Neuronal stem cell (in vitro differentiated cells): ENCODE data around the gene TRIM37.

Experiments
- DNase-seq: peaks from one replicate; pipeline ENCODE4 v3.0.0-alpha.2; 2013; ENCODE audit warnings: low spot score
- H2AFZ ChIP-seq: one replicate; pipeline ENCODE4 v1.6.1; 2013; ENCODE audit warnings: mild to moderate bottlenecking, low read length, inconsistent platforms
- H2AK5ac ChIP-seq: 2 replicates; pipeline ENCODE4 v1.6.1; 2013; ENCODE audit warnings: low read depth, mild to moderate bottlenecking, inconsistent platforms, low read length, moderate library complexity, mixed read lengths
- H2BK120ac ChIP-seq: 2 replicates; pipeline ENCODE4 v1.6.1; 2013; ENCODE audit warnings: low read depth, mild to moderate bottlenecking, inconsistent platforms, low read length, moderate library complexity, mixed read lengths
- H2BK12ac ChIP-seq: one replicate; pipeline ENCODE4 v1.6.1; 2013; ENCODE audit warnings: low read length, inconsistent platforms
- H2BK15ac ChIP-seq: 2 replicates; pipeline ENCODE4 v1.6.1; 2013; ENCODE audit warnings: mild to moderate bottlenecking, low read length, inconsistent platforms, mixed read lengths
- H2BK5ac ChIP-seq: one replicate; pipeline ENCODE4 v1.6.1; 2013; ENCODE audit warnings: inconsistent platforms, mild to moderate bottlenecking, low read length, moderate library complexity
- H3K14ac ChIP-seq: one replicate; pipeline ENCODE4 v1.6.1; 2013; ENCODE audit warnings: low read length, inconsistent platforms
- H3K18ac ChIP-seq: 2 replicates; pipeline ENCODE4 v1.6.1; 2013; ENCODE audit warnings: low read length, inconsistent platforms
- H3K23ac ChIP-seq: 2 replicates; pipeline ENCODE4 v1.6.1; 2013; ENCODE audit warnings: low read depth, mild to moderate bottlenecking, mixed read lengths, low read length, inconsistent platforms; ENCODE audit not compliant: poor library complexity
- H3K27ac ChIP-seq: replicated peaks from 3 replicates; pipeline ENCODE4 v1.5.1; 2013; ENCODE audit warnings: low read length, inconsistent platforms
- H3K27me3 ChIP-seq, 3 experiments: 2 replicates each; pipeline ENCODE4 v1.6.1; 2013; ENCODE audit warnings: low read length in 3 of 3, mild to moderate bottlenecking in 2 of 3, inconsistent platforms in 1 of 3, low read depth in 1 of 3, mixed read lengths in 1 of 3, moderate library complexity in 1 of 3; ENCODE audit not compliant: control insufficient read depth in 3 of 3, insufficient read depth in 3 of 3
- H3K36me3 ChIP-seq, 2 donors: replicated peaks in 1 of 2; 2 replicates each; pipeline ENCODE4 v1.6.1; 2013; ENCODE audit warnings: low read length in 2 of 2; ENCODE audit not compliant: control insufficient read depth in 2 of 2, insufficient read depth in 2 of 2
- H3K4ac ChIP-seq: 2 replicates; pipeline ENCODE4 v1.6.1; 2013; ENCODE audit warnings: inconsistent platforms, mild to moderate bottlenecking, low read length, moderate library complexity
- H3K4me1 ChIP-seq, 2 donors: 1 replicate in 1 of 2; 2 replicates in 1 of 2; pipeline ENCODE4 v1.6.1; 2013; ENCODE audit warnings: low read length in 2 of 2, low read depth in 1 of 2; ENCODE audit not compliant: control insufficient read depth in 2 of 2, insufficient read depth in 1 of 2
- H3K4me2 ChIP-seq: one replicate; pipeline ENCODE4 v1.6.1; 2013; ENCODE audit warnings: mild to moderate bottlenecking, low read length, inconsistent platforms; ENCODE audit not compliant: insufficient read depth, poor library complexity, severe bottlenecking
- H3K4me3 ChIP-seq, 2 donors: 2 replicates each; pipeline ENCODE4 v1.5.1; 2013; ENCODE audit warnings: low read length in 2 of 2, mild to moderate bottlenecking in 2 of 2, inconsistent platforms in 1 of 2, moderate library complexity in 1 of 2
- H3K79me1 ChIP-seq: one replicate; pipeline ENCODE4 v1.6.1; 2013; ENCODE audit warnings: low read depth, mild to moderate bottlenecking, inconsistent platforms, low read length, moderate library complexity
- H3K9ac ChIP-seq: one replicate; pipeline ENCODE4 v1.6.1; 2013; ENCODE audit warnings: mild to moderate bottlenecking, low read depth, low read length, inconsistent platforms; ENCODE audit not compliant: poor library complexity
- H3K9me3 ChIP-seq, 2 donors: replicated peaks in 1 of 2; 2 replicates each; pipeline versions ENCODE3 to v1.6.1; 2013; ENCODE audit warnings: low read length in 2 of 2, mild to moderate bottlenecking in 2 of 2, inconsistent platforms in 1 of 2, low read depth in 1 of 2, mixed read lengths in 1 of 2, moderate library complexity in 1 of 2; ENCODE audit not compliant: control insufficient read depth in 2 of 2, insufficient read depth in 1 of 2
- H4K8ac ChIP-seq: one replicate; pipeline ENCODE4 v1.6.1; 2013; ENCODE audit warnings: low read depth, mild to moderate bottlenecking, inconsistent platforms, low read length, moderate library complexity
- H4K91ac ChIP-seq: one replicate; pipeline ENCODE4 v1.6.1; 2013; ENCODE audit warnings: low read length, low read depth, mild to moderate bottlenecking, inconsistent platforms; ENCODE audit not compliant: poor library complexity
- WGBS, 2 donors: extraction: QIAGEN DNeasy Blood & Tissue Kit; methylation state at CpG; one replicate each; pipeline ENCODE4 v1.1.7; 2013; ENCODE audit warnings: missing lambda C conversion rate in 2 of 2, mixed read lengths in 1 of 2; ENCODE audit not compliant: insufficient read length in 2 of 2, insufficient replicate concordance in 1 of 2; ENCODE audit errors: extremely low coverage in 2 of 2; 5-methylcytosine and 5-hydroxymethylcytosine counted together

TRIM37 gene

GRCh38 chr17:59149841-59150511, 43.3 kb upstream of the TRIM37 start:
- peaks cover 0 to 12% of the 10 kb centered on the region in 2 donors for H3K4me1 ChIP-seq
- no peak overlapping the region for H3K23ac ChIP-seq
- no peak overlapping the region for H4K91ac ChIP-seq
- no peaks in the 10 kb centered on the region for H3K79me1 ChIP-seq
- H2BK12ac ChIP-seq: no peak overlapping the region
- no peak overlapping the region for H3K4ac ChIP-seq
- H3K9ac ChIP-seq: no peak overlapping the region
- H2AFZ ChIP-seq: no peak overlapping the region
- H4K8ac ChIP-seq: no peak overlapping the region
- H3K36me3 ChIP-seq: peaks cover 0 to 70% of the 10 kb centered on the region in 2 donors
- H3K18ac ChIP-seq: no peak overlapping the region
- no peak overlapping the region for H3K4me2 ChIP-seq
- H2BK15ac ChIP-seq: no peak overlapping the region
- no peaks in the 10 kb centered on the region for H3K27me3 ChIP-seq
- H2BK5ac ChIP-seq: no peak overlapping the region
- DNase-seq: no peak
- peaks cover 0 to 8% of the 10 kb centered on the region in 2 donors for H3K9me3 ChIP-seq
- no peak overlapping the region for H3K4me3 ChIP-seq
- no peak overlapping the region for H3K27ac ChIP-seq
- H2AK5ac ChIP-seq: no peak overlapping the region
- WGBS, 2 donors: no CpG with 5 or more reads among the region's 5 CpGs
- no peak overlapping the region for H2BK120ac ChIP-seq
- H3K14ac ChIP-seq: no peak overlapping the region

- Histone ChIP-seq H3K9me3 (peaks cover 0 to 12% of the 10 kb centered on the region in 2 donors), H3K79me1 (no peaks in the 10 kb centered on the region), H3K9ac (no peak overlapping the region), H3K4me2 (no peak overlapping the region), H2AFZ (no peak overlapping the region), H2BK5ac (no peak overlapping the region), H3K27ac (no peak overlapping the region), H2AK5ac (no peak overlapping the region), H3K27me3 (no peaks in the 10 kb centered on the region), H2BK15ac (no peak overlapping the region), H3K18ac (no peak overlapping the region), H4K8ac (no peak overlapping the region), H2BK12ac (no peak overlapping the region), H3K4me3 (no peak overlapping the region), H3K4ac (no peak overlapping the region), H3K36me3 (peaks cover 0 to 79% of the 10 kb centered on the region in 2 donors), H2BK120ac (no peak overlapping the region), H3K4me1 (peaks cover 0 to 12% of the 10 kb centered on the region in 2 donors), H3K23ac (no peak overlapping the region), H4K91ac (no peak overlapping the region), H3K14ac (no peak overlapping the region)
- no peak for DNase-seq
- no CpG with 5 or more reads among the region's 2 CpGs for WGBS, 2 donors
Measured at GRCh38 chr17:59149051-59149450, 42.4 kb upstream of the TRIM37 start.

GRCh38 chr17:59145571-59146096, 39.0 kb upstream of the TRIM37 start:
- H3K36me3 ChIP-seq: peaks cover 3 to 89% of the 10 kb centered on the region in 2 donors
- H4K8ac ChIP-seq: no peak overlapping the region
- H2AK5ac ChIP-seq: no peak overlapping the region
- no peak overlapping the region for H2BK120ac ChIP-seq
- H3K27ac ChIP-seq: no peak overlapping the region
- peaks cover 2 to 13% of the 10 kb centered on the region in 2 donors for H3K9me3 ChIP-seq
- no peak overlapping the region for H2BK5ac ChIP-seq
- H3K4ac ChIP-seq: no peak overlapping the region
- DNase-seq: no peak
- H2BK15ac ChIP-seq: no peak overlapping the region
- no CpG with 5 or more reads among the region's 4 CpGs for WGBS, 2 donors
- H4K91ac ChIP-seq: no peak overlapping the region
- H3K18ac ChIP-seq: no peak overlapping the region
- H2AFZ ChIP-seq: no peak overlapping the region
- H3K23ac ChIP-seq: no peak overlapping the region
- no peak overlapping the region for H3K4me3 ChIP-seq
- no peak overlapping the region for H2BK12ac ChIP-seq
- no peaks in the 10 kb centered on the region for H3K27me3 ChIP-seq
- peaks cover 1% of the 10 kb centered on the region for H3K79me1 ChIP-seq
- H3K4me2 ChIP-seq: no peak overlapping the region
- H3K14ac ChIP-seq: no peak overlapping the region
- no peaks in the 10 kb centered on the region for H3K4me1 ChIP-seq
- H3K9ac ChIP-seq: no peak overlapping the region

GRCh38 chr17:59141860-59142259, 35.2 kb upstream of the TRIM37 start:
- Histone ChIP-seq H3K27me3 (no peaks in the 10 kb centered on the region), H3K9me3 (peaks cover 2 to 5% of the 10 kb centered on the region in 2 donors), H3K27ac (no peak overlapping the region), H3K18ac (no peak overlapping the region), H2BK5ac (no peak overlapping the region), H2BK12ac (no peak overlapping the region), H2BK15ac (no peak overlapping the region), H2AK5ac (no peak overlapping the region), H3K4me2 (no peak overlapping the region), H3K79me1 (peaks cover 5% of the 10 kb centered on the region), H4K91ac (no peak overlapping the region), H4K8ac (no peak overlapping the region), H2AFZ (no peak overlapping the region), H3K4ac (no peak overlapping the region), H3K14ac (no peak overlapping the region), H2BK120ac (no peak overlapping the region), H3K9ac (no peak overlapping the region), H3K36me3 (peaks cover 3 to 82% of the 10 kb centered on the region in 2 donors), H3K4me1 (no peaks in the 10 kb centered on the region), H3K23ac (no peak overlapping the region), H3K4me3 (no peak overlapping the region)
- no CpG with 5 or more reads among the region's 1 CpG for WGBS, 2 donors
- no peak for DNase-seq
